HepG2 (cell line): Measurements from ENCODE around the gene GLO1. TPM values are rescaled to one million over a fixed set of nuclear protein-coding genes. Genes with fewer than 3 reads are reported as not detected.

Experiments used
- ATAC-seq: fragments of 200-7000 bp; cut with Tn5 transposase; 3 replicates; pipeline ENCODE4 v1.9.1; 2020; ENCODE audit warnings: mild to moderate bottlenecking, moderate library complexity
- BruUV-seq: library from RNA; stranded (reverse); fragments of 400-500 nt; replicated peaks from 2 replicates; lab custom pipeline; 2021; lab: Mats Ljungman, UMichigan
- CTCF ChIA-PET: fragments of 300-600 bp; formaldehyde crosslinking; extraction: SDS; loops from one replicate; lab custom pipeline; 2021; ENCODE audit warnings: low total read pairs, inconsistent platforms, low intra/inter-chr PET ratio; lab: Yijun Ruan, JAX
- POLR2A ChIA-PET: fragments of 350-600 bp; sonication (Branson Sonifier 250); formaldehyde crosslinking; loops from one replicate; lab custom pipeline; 2020; ENCODE audit warnings: antibody characterized with exemption, inconsistent platforms; lab: Yijun Ruan, JAX
- DNase-seq: peaks from one replicate; pipeline ENCODE4 v3.0.0-alpha.2; 2015; ENCODE audit warnings: low spot score
- FAIRE-seq: peaks from 3 replicates; lab custom pipeline; 2011; peaks lifted over from hg19 to GRCh38; lab: Jason Lieb, UNC
- H2AFZ ChIP-seq: one replicate; pipeline ENCODE4 v1.6.1; 2011; ENCODE audit warnings: low read length, inconsistent platforms
- H3K27ac ChIP-seq: fragments of 300-600 bp; 3 replicates; pipeline ENCODE4 v1.8.0; 2011; ENCODE audit warnings: mixed run types, mild to moderate bottlenecking, mixed read lengths, low read length, inconsistent platforms; ENCODE audit not compliant: insufficient read depth; ENCODE audit errors: extremely low read length
- H3K27me3 ChIP-seq, 2 experiments: fragments of 200-600 bp in 1 of 2; 2 replicates in 1 of 2; 3 replicates in 1 of 2; pipeline versions ENCODE4 v1.6.0 to v1.8.0; 2011; ENCODE audit warnings: low read length in 2 of 2, mild to moderate bottlenecking in 2 of 2, moderate library complexity in 2 of 2, inconsistent platforms in 1 of 2; ENCODE audit not compliant: insufficient read depth in 2 of 2, control insufficient read depth in 1 of 2
- H3K36me3 ChIP-seq, 2 experiments: fragments of 200-600 bp in 1 of 2; replicated peaks in 1 of 2; 2 replicates in 1 of 2; 3 replicates in 1 of 2; pipeline versions ENCODE4 v1.5.1 to v1.8.0; 2011; ENCODE audit warnings: low read length in 2 of 2, inconsistent platforms in 1 of 2; ENCODE audit not compliant: insufficient read depth in 2 of 2, control insufficient read depth in 1 of 2
- H3K4me1 ChIP-seq: 2 replicates; pipeline ENCODE4 v1.5.1; 2012; ENCODE audit warnings: low read length, inconsistent platforms; ENCODE audit not compliant: insufficient read depth
- H3K4me2 ChIP-seq: 2 replicates; pipeline ENCODE4 v1.6.0; 2011; ENCODE audit warnings: low read depth, low read length, inconsistent platforms
- H3K4me3 ChIP-seq, 3 experiments: fragments of 200-600 bp in 1 of 3; sonication (generic), shearing (Covaris generic) in 1 of 3; replicated peaks in 1 of 3; 2 replicates each; pipeline ENCODE4 v1.5.1; 2011 to 2016; ENCODE audit warnings: low read length in 3 of 3, inconsistent platforms in 2 of 3, low read depth in 2 of 3, mild to moderate bottlenecking in 2 of 3, control low read depth in 1 of 3, mixed read lengths in 1 of 3; ENCODE audit not compliant: insufficient read depth in 1 of 3
- H3K79me2 ChIP-seq: one replicate; pipeline ENCODE4 v1.6.1; 2011; ENCODE audit warnings: low read length, inconsistent platforms; ENCODE audit not compliant: insufficient read depth
- H3K9ac ChIP-seq: 2 replicates; pipeline ENCODE4 v1.6.0; 2011; ENCODE audit warnings: mild to moderate bottlenecking, low read depth, low read length, inconsistent platforms; ENCODE audit not compliant: insufficient read depth
- H3K9me3 ChIP-seq: 2 replicates; pipeline ENCODE4 v1.5.1; 2012; ENCODE audit warnings: mild to moderate bottlenecking, low read length
- H4K20me1 ChIP-seq: 2 replicates; pipeline ENCODE4 v1.6.0; 2011; ENCODE audit warnings: inconsistent platforms, mild to moderate bottlenecking, low read length, moderate library complexity; ENCODE audit not compliant: insufficient read depth
- CCAR2 ChIP-seq: fragments of 200-400 bp; formaldehyde crosslinking; optimal IDR thresholded peaks from 2 replicates; pipeline ENCODE3; 2018; ENCODE audit warnings: low read depth, mild to moderate bottlenecking, low read length, moderate library complexity
- CHD4 ChIP-seq: fragments of 200-600 bp; sonication (generic); IDR thresholded peaks from 2 replicates; pipeline ENCODE4 v1.7.0; 2017; ENCODE audit warnings: mild to moderate bottlenecking, low read length, borderline replicate concordance
- CREM ChIP-seq, 2 experiments: sonication (generic) in 1 of 2; formaldehyde crosslinking in 1 of 2; IDR thresholded peaks; 2 replicates each; pipeline versions ENCODE4 v1.4.0 to v1.6.1; 2016 to 2020; ENCODE audit warnings: antibody characterized with exemption in 1 of 2, mild to moderate bottlenecking in 1 of 2, missing genetic modification reagents in 1 of 2
- KAT2B ChIP-seq: fragments of 150-350 bp; IDR thresholded peaks from 2 replicates; pipeline ENCODE4 v1.6.1; 2014; ENCODE audit warnings: low read depth, low read length, borderline replicate concordance
- MAFF ChIP-seq: IDR thresholded peaks from 2 replicates; pipeline ENCODE4 v1.6.1; 2011; ENCODE audit warnings: low read depth, low read length, improper control_type of control experiment
- MAFK ChIP-seq, 2 experiments: IDR thresholded peaks in 1 of 2; conservative IDR thresholded peaks in 1 of 2; 2 replicates each; pipeline ENCODE4 v1.6.1; 2011; ENCODE audit warnings: improper control_type of control experiment in 2 of 2, low read length in 2 of 2
- MIER3 ChIP-seq: IDR thresholded peaks from 2 replicates; pipeline ENCODE4 v1.6.1; 2016; ENCODE audit warnings: missing compliant biosample characterization, borderline replicate concordance
- ZFP36L2 ChIP-seq: sonication (generic); formaldehyde crosslinking; IDR thresholded peaks from 2 replicates; pipeline ENCODE4 v1.4.0; 2020; ENCODE audit warnings: missing genetic modification reagents
- ZNF205 ChIP-seq: IDR thresholded peaks from 2 replicates; pipeline ENCODE4 v1.6.1; 2018; ENCODE audit warnings: missing biosample characterization, missing genetic modification reagents
- WGBS: methylation state at CpG from one replicate; pipeline ENCODE4 v1.1.6; 2017; ENCODE audit warnings: low lambda C conversion rate; 5-methylcytosine and 5-hydroxymethylcytosine counted together
- in situ Hi-C: cut with HindIII; loops from 2 replicates; pipeline ENCODE4 v1.10.0; 2017; ENCODE audit warnings: low pct_unique_long_range_greater_than_20kb; ENCODE audit not compliant: extremely low pct_ligation_motif_present
- intact Hi-C: fragments of 100-400 bp; cut with micrococcal nuclease; formaldehyde crosslinking; loops from one replicate; pipeline ENCODE4 v1.10.0; 2022; ENCODE audit not compliant: unreplicated experiment
- polyA plus RNA-seq, 8 experiments: library from polyadenylated mRNA; depleted of rRNA in 3 of 8; stranded (reverse) in 7 of 8; unstranded in 1 of 8; fragments of >200 nt; fragmentation: Illumina TruSeq in 4 of 8; extraction: Trizol in 4 of 8; gene quantifications; 2 replicates each; pipeline versions ENCODE4 v1.2.1 to v1.2.3, GENCODE V29; 2011 to 2016; ENCODE audit warnings: low read depth in 4 of 8, missing spikeins in 1 of 8, mixed read lengths in 1 of 8; ENCODE audit not compliant: insufficient read depth in 1 of 8
- total RNA-seq, 5 experiments: library from RNA; depleted of rRNA; stranded (reverse); fragments of >200 nt; fragmentation: Illumina TruSeq; extraction: Trizol; gene quantifications; 2 replicates each; pipeline ENCODE4 v1.2.3, GENCODE V29; 2016; ENCODE audit warnings: low read depth in 1 of 5
- TF ChIP-seq, protein P1 (sequence below): fragments of 450-650 bp; IDR thresholded peaks from 2 replicates; pipeline ENCODE4 v1.6.1; 2017
- TF ChIP-seq, protein P2 (sequence below): sonication (generic); formaldehyde crosslinking; IDR thresholded peaks from 2 replicates; pipeline ENCODE4 v1.5.1; 2020; ENCODE audit warnings: missing genetic modification reagents, mild to moderate bottlenecking, borderline replicate concordance
- TF ChIP-seq, protein P3 (sequence below): IDR thresholded peaks from 2 replicates; pipeline ENCODE4 v1.6.1; 2012; ENCODE audit warnings: inconsistent platforms
- TF ChIP-seq, protein P4 (sequence below): IDR thresholded peaks from 2 replicates; pipeline ENCODE4 v1.6.1; 2016; ENCODE audit warnings: missing genetic modification reagents, missing compliant biosample characterization
- TF ChIP-seq, protein P5 (sequence below): sonication (generic); formaldehyde crosslinking; IDR thresholded peaks from 2 replicates; pipeline ENCODE4 v1.5.0; 2020; ENCODE audit warnings: mild to moderate bottlenecking, missing genetic modification reagents

The GLO1 gene
- total and polyA plus RNA-seq, 2 of the 13 experiments (the other 11 are each of a cell fraction or from before 2014, with no cell fraction given) = 77.1 to 177 TPM

DNA sequence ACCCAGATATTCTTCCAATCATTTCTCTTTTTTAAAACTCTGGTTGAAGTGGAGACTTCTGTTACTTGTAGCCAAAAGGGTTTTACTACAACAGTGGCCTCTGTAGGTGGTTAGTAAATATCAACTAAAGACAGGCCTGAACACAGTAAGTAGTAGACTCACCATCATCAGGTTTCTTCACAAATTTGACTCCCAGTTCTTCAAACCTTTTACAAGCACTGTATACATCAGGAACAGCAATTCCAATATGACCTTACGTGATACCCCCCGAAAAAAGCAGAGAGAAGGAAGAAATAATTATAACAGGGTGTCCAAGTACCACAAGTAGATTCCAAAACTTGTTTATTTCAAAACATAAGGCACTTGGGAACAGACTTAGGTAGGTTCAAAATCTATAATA lies 21.1 kb downstream of the GLO1 start:
- Histone ChIP-seq H3K79me2 (peaks cover 8% of the 10 kb centered on the region), H3K9ac (no peak overlapping the region), H2AFZ (no peak overlapping the region), H3K9me3 (no peaks in the 10 kb centered on the region), H3K27me3 (no peaks in the 10 kb centered on the region), H3K4me3 (no peak overlapping the region), H3K4me1 (peaks cover 8% of the 10 kb centered on the region), H3K36me3 (peaks cover 9 to 64% of the 10 kb centered on the region in 2 experiments), H3K4me2 (no peak overlapping the region), H4K20me1 (peaks cover 6% of the 10 kb centered on the region; the same call in 1 of the 2 replicates), H3K27ac (no peak overlapping the region)
- intact Hi-C loops = no loop called here
- 99% methylated on average over 2 of the region's 2 CpGs for WGBS
- BruUV-seq = no TSS peak
- CTCF ChIA-PET = no interaction called here
- no peak for FAIRE-seq
- TF ChIP-seq CCAR2 (peak; percentile 92), CHD4 (no peak)
- DNase-seq = no peak
- POLR2A ChIA-PET = no interaction called here
- in situ Hi-C loops = no loop called here
- ATAC-seq = no peak

DNA sequence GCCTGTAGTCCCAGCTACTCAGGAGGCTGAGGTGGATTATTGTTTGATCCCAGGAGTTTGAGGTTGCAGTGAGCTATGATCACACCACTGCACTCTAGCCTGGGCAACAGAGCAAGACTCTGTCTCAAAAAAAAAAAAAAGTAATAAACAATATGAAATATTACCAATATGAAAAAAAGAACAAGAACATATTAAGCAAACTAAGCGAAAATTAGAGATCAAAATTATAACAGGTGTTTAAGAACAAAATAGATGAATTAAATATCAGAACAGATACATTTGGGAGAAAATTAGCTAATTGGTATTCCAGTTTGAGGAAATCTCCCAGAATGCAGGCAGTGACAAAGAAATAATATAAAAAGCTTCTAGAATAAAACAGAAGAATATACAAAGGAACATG lies 23.3 kb downstream of the GLO1 start:
- ChIA-PET CTCF (no interaction called here), POLR2A (no interaction called here)
- TF ChIP-seq KAT2B (no peak), ZFP36L2 (CRISPR knock-in tag) (no peak), CREM (IDR thresholded peaks at IDR 0.05) (no peak), CREM (CRISPR knock-in tag; IDR thresholded peaks at IDR 0.05) (no peak), MIER3 (CRISPR knock-in tag) (no peak), MAFF (0 out of 2 replicates have a peak, but pooled peaks have one; percentile 9), MAFK (conservative IDR thresholded peaks at IDR 0.05 in 1 of 2, IDR thresholded peaks at IDR 0.05 in 1 of 2; ENCODE audit: low read length in 2 of 2) (peak in 1 of 2 experiments; percentile 52; a peak in 2 of 4 replicates), ZNF205 (CRISPR knock-in tag) (no peak)
- TF ChIP-seq, protein P1, sequence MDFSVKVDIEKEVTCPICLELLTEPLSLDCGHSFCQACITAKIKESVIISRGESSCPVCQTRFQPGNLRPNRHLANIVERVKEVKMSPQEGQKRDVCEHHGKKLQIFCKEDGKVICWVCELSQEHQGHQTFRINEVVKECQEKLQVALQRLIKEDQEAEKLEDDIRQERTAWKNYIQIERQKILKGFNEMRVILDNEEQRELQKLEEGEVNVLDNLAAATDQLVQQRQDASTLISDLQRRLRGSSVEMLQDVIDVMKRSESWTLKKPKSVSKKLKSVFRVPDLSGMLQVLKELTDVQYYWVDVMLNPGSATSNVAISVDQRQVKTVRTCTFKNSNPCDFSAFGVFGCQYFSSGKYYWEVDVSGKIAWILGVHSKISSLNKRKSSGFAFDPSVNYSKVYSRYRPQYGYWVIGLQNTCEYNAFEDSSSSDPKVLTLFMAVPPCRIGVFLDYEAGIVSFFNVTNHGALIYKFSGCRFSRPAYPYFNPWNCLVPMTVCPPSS = no peak
- TF ChIP-seq, protein P2, sequence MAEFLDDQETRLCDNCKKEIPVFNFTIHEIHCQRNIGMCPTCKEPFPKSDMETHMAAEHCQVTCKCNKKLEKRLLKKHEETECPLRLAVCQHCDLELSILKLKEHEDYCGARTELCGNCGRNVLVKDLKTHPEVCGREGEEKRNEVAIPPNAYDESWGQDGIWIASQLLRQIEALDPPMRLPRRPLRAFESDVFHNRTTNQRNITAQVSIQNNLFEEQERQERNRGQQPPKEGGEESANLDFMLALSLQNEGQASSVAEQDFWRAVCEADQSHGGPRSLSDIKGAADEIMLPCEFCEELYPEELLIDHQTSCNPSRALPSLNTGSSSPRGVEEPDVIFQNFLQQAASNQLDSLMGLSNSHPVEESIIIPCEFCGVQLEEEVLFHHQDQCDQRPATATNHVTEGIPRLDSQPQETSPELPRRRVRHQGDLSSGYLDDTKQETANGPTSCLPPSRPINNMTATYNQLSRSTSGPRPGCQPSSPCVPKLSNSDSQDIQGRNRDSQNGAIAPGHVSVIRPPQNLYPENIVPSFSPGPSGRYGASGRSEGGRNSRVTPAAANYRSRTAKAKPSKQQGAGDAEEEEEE (CRISPR knock-in tag) = no peak
- TF ChIP-seq, protein P3, sequence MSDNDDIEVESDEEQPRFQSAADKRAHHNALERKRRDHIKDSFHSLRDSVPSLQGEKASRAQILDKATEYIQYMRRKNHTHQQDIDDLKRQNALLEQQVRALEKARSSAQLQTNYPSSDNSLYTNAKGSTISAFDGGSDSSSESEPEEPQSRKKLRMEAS = no peak
- TF ChIP-seq, protein P4, sequence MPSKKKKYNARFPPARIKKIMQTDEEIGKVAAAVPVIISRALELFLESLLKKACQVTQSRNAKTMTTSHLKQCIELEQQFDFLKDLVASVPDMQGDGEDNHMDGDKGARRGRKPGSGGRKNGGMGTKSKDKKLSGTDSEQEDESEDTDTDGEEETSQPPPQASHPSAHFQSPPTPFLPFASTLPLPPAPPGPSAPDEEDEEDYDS (CRISPR knock-in tag) = no peak
- TF ChIP-seq, protein P5, sequence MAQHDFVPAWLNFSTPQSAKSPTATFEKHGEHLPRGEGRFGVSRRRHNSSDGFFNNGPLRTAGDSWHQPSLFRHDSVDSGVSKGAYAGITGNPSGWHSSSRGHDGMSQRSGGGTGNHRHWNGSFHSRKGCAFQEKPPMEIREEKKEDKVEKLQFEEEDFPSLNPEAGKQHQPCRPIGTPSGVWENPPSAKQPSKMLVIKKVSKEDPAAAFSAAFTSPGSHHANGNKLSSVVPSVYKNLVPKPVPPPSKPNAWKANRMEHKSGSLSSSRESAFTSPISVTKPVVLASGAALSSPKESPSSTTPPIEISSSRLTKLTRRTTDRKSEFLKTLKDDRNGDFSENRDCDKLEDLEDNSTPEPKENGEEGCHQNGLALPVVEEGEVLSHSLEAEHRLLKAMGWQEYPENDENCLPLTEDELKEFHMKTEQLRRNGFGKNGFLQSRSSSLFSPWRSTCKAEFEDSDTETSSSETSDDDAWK (CRISPR knock-in tag) = no peak
- H3K27me3 ChIP-seq = no peaks in the 10 kb centered on the region
- no peak overlapping the region for H2AFZ ChIP-seq
- peaks cover 12 to 66% of the 10 kb centered on the region in 2 experiments for H3K36me3 ChIP-seq
- no peak for FAIRE-seq
- H4K20me1 ChIP-seq = no peaks in the 10 kb centered on the region
- H3K4me3 ChIP-seq = no peak overlapping the region
- H3K9me3 ChIP-seq = no peaks in the 10 kb centered on the region
- 93% methylated on average over 1 of the region's 1 CpG for WGBS
- H3K79me2 ChIP-seq = no peaks in the 10 kb centered on the region
- H3K27ac ChIP-seq = no peak overlapping the region
- ATAC-seq = no peak
- intact Hi-C loops (no loop called here), in situ Hi-C loops (no loop called here)
- no TSS peak for BruUV-seq
- no peak for DNase-seq
- H3K4me1 ChIP-seq = no peaks in the 10 kb centered on the region
- no peak overlapping the region for H3K9ac ChIP-seq
- no peak overlapping the region for H3K4me2 ChIP-seq
